ENCODE results near the gene ZFYVE26. TPM values are rescaled to one million over a fixed set of nuclear protein-coding genes. Genes with fewer than 3 reads are reported as not detected.

ZFYVE26 gene
- total and polyA plus RNA-seq, 10 of the 15 experiments (the other 5 are each of a cell fraction or from before 2014, with no cell fraction given) = 1.00 to 25.6 (median 12.0) TPM

GRCh38 chr14:67784244-67784823 lies 32.1 kb downstream of the ZFYVE26 start:
- no peak overlapping the region for H3K27ac ChIP-seq (ENCODE audit: control insufficient read depth, insufficient read depth)
- no peak for TF ChIP-seq RAD21 (IDR thresholded peaks at IDR 0.05; ENCODE audit: insufficient read depth, low read depth, low read length)
- TF ChIP-seq SIX5 (IDR thresholded peaks at IDR 0.05; ENCODE audit: low read depth, low read length, severe bottlenecking) = no peak
- TF ChIP-seq ZNF622 (IDR thresholded peaks at IDR 0.05) = no peak
- TF ChIP-seq, protein P1, sequence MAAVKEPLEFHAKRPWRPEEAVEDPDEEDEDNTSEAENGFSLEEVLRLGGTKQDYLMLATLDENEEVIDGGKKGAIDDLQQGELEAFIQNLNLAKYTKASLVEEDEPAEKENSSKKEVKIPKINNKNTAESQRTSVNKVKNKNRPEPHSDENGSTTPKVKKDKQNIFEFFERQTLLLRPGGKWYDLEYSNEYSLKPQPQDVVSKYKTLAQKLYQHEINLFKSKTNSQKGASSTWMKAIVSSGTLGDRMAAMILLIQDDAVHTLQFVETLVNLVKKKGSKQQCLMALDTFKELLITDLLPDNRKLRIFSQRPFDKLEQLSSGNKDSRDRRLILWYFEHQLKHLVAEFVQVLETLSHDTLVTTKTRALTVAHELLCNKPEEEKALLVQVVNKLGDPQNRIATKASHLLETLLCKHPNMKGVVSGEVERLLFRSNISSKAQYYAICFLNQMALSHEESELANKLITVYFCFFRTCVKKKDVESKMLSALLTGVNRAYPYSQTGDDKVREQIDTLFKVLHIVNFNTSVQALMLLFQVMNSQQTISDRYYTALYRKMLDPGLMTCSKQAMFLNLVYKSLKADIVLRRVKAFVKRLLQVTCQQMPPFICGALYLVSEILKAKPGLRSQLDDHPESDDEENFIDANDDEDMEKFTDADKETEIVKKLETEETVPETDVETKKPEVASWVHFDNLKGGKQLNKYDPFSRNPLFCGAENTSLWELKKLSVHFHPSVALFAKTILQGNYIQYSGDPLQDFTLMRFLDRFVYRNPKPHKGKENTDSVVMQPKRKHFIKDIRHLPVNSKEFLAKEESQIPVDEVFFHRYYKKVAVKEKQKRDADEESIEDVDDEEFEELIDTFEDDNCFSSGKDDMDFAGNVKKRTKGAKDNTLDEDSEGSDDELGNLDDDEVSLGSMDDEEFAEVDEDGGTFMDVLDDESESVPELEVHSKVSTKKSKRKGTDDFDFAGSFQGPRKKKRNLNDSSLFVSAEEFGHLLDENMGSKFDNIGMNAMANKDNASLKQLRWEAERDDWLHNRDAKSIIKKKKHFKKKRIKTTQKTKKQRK (IDR thresholded peaks at IDR 0.05; ENCODE audit: low read depth, low read length) = no peak
- no peak for TF ChIP-seq RBBP5 (conservative IDR thresholded peaks at IDR 0.05)
- no peak for TF ChIP-seq MTA2 (IDR thresholded peaks at IDR 0.05; ENCODE audit: low read depth)
- TF ChIP-seq FOXK2 (IDR thresholded peaks at IDR 0.05) = no peak
- TF ChIP-seq JUNB (IDR thresholded peaks at IDR 0.05) = no peak
- H4K20me1 ChIP-seq (ENCODE audit: control insufficient read depth, insufficient read depth) = no peaks in the 10 kb centered on the region
- in situ Hi-C loops (cut with MboI) = no loop called here
- no peaks in the 10 kb centered on the region for H3K4me1 ChIP-seq (ENCODE audit: control insufficient read depth, insufficient read depth, low read length)
- ChIA-PET CTCF (no interaction called here), SMC1A (ENCODE audit: uncharacterized antibody, unreplicated experiment) (no interaction called here), RAD21 (ENCODE audit: unreplicated experiment) (no interaction called here), POLR2A (no interaction called here)
- DNase-seq (ENCODE audit: low read depth, low spot score) (no peak), FAIRE-seq (no peak), ATAC-seq (no peak)
- H3K36me3 ChIP-seq (ENCODE audit: control insufficient read depth in 2 of 2, insufficient read depth in 2 of 2, low read length in 1 of 2) = peaks cover 22 to 40% of the 10 kb centered on the region in 2 experiments
- whole genome bisulfite sequencing (ENCODE audit: insufficient coverage, insufficient replicate concordance, low lambda C conversion rate, missing lambda C conversion rate) = 86% methylated on average over 5 of the region's 5 CpGs
- H3K4me2 ChIP-seq (ENCODE audit: control insufficient read depth, insufficient read depth) = no peak overlapping the region
- H3K27me3 ChIP-seq (replicated peaks in 1 of 2; ENCODE audit: control insufficient read depth in 2 of 2, insufficient read depth in 2 of 2, low read length in 1 of 2) = no peaks in the 10 kb centered on the region
- H2AFZ ChIP-seq (ENCODE audit: control insufficient read depth, low read depth, low read length) = no peak overlapping the region
- no peak overlapping the region for H3K9ac ChIP-seq (ENCODE audit: control insufficient read depth, insufficient read depth, low read length)
- BruUV-seq (replicated peaks) = no TSS peak
- H3K4me3 ChIP-seq = no peak overlapping the region
- no peaks in the 10 kb centered on the region for H3K79me2 ChIP-seq (ENCODE audit: control insufficient read depth, insufficient read depth, low read length)
- intact Hi-C loops (cut with micrococcal nuclease; ENCODE audit: unreplicated experiment) = no loop called here
- H3K9me3 ChIP-seq (replicated peaks; ENCODE audit: control insufficient read depth, insufficient read depth, low read length) = no peaks in the 10 kb centered on the region

Measured in GM12878 (cell line).